Measurements from ENCODE around the gene PLXNC1.
A peak's percentile ranks its signal among the peaks of the same experiment; 100 is the strongest.

Gene PLXNC1

DNA sequence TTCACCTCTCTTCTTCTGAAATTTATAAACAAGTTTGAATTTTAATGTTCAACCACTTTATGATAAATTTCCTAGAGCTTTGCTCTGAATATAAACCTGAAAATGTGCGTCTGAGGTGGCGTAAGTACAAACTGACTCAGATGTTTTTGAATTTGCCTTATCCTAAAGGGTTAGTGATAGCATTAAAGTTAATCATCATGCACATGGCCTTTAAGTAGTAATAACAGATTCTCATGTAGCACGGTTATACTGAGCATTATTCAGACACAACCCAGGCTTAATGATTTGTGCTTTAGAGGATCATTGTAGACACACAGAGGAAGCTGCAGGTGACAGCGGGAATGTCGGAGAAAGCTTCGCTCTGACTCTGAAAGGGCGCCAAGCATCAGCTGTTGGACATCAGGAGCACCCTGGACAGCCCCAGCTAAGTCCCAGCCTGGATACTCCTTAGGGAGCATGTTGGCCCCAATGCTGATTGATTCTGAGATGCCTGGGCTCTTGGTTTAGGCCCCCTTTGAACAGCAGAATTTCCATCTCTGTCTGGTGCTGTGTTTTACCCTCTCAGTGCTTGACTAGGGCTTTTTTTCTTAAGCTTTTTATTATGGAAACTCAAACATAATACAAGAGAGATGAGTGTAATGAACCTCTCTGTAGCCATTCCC is 91.1 kb downstream of the PLXNC1 start:
- DNase-seq (ENCODE audit: low read depth in 2 of 2): no peak

DNA sequence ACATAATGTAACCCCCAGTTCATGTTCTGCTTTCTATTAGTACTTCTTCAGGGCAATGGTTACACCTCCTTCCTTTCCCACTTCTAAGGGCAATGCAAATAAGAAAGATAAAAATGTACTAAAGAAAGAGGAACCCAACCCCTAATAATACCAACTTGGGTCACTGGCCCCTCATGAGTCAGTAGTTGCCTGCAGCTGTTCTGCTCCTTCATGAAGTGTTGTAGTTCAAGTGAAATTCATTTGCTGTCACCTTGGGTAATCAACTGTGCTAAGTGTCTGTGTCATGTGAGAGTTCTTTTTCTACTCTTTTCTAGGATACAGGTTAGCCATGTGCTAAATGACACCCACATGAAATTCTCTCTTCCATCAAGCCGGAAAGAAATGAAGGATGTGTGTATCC is 91.8 kb downstream of the PLXNC1 start:
- DNase-seq (ENCODE audit: low read depth in 2 of 2): no peak

DNA sequence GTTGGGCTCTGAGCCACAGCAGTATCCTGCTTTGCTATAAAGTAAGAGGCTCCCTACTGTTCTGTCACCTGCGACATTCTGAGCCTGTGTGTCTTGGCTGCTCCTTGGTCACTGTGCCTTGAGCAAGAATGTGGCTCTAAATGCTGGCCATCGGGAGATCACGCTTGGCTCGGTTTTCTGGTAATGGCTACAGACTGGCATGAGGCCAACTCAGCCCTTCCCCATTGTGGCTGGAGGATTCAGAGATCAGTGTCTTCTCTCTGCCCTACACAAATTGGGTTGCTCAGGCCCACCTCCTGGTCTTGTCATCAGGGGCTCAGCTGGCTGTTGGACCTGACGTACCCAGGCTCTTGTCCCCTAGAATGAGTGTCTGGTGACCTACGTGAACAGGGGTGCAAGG is 94.5 kb downstream of the PLXNC1 start:
- DNase-seq (ENCODE audit: low read depth in 2 of 2): no peak

DNA sequence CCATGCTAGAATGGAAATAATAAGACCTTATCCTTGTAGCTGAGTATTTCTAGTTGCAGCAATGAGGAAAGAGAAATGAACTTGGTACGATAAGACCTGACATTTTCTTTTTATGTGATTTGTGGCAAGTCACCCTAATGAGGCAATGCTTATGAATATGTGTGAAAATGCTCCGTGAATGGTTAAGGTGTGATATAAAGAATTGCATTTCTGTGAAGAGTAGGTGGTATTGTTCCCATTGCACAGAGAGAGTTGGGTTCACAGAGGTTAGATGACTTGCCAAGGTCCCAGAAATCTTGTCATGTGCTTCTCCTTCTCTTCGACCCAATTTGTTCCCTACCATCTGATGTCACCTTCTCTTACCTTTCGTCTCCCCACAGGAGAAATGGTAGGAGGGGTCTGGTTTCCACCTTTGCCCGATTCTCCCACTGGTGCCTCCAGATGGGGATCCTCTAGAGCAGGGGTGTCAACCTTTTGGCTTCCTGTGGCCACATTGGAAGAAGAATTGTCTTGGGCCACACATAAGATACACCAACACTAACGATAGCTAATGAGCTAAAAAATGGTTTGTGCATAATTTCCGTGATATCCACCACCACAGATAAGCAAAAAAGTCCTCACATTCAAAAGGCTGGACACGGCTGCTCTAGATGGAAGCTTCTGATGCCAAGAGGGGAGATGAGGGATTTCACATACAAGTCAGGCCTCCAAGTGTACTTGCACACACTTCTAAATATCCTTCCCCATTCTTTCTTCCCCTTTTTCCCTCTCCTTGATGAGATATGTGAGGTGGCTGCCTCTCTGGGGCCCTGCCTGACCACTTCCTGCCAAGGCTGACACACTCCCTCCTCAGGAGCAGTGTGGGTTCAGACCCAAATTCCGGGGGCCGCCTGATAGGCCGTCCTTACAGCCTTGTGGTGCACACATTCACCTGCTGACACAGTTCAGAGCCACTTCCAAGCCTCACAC is 96.1 kb downstream of the PLXNC1 start:
- peak; percentile 14 to 32 for DNase-seq (ENCODE audit: low read depth in 2 of 2)

DNA sequence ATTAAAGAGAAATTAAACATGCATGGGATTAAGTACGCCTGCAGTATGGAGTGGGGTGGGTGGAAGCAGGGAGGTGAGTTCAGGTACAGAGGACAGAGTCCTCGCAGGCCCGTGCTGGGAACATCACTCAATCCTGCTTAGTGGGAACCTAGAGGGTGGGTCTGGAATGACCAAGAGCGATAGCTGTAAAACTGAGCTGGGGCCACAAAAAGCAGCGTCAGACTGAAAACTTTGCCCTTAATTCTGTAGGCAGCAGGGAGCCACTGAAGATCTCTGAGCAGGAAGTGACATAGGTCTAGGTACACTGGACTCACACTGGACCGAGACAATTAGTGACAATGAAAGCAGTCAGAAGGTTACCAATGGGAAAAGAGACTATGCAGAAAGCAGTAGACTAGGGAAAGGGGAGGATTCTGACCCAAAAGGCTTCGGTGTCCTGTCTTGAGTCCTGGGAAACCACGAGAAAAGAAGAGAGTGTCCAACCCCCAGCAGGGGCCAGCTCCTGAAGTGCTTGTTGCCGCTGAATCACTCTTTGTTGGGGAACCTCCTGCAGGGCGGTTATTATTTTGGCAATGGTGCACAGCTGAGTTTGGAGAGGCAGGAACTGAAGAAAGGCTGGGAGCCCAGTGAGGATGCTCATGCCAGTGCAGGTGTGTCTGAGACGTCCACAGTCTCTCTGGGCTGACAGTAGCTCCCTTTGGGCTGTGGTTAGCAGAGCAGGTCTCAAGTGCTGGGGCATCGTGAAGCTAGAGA is 97.4 kb downstream of the PLXNC1 start:
- DNase-seq (ENCODE audit: low read depth in 2 of 2): no peak

DNA sequence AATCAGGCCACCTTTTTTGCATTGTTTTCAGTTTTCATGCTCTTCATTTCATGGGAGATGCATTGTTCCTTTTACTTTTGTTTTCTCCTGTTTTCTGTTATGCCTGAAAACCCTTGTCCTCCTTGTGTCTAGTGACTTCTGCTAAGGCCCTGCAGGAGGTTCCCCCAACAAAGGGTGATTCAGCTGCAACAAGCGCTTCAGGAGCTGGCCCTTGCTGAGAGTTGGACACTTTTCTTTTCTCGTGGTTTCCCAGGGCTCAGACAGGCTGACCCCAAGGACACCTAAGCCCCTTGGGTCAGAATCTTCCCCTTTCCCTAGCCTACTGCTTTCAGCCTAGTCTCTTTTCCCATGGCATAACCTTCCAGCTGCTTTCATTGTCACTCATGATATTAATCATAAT is 98.9 kb downstream of the PLXNC1 start:
- no peak for DNase-seq (ENCODE audit: low read depth in 2 of 2)

DNA sequence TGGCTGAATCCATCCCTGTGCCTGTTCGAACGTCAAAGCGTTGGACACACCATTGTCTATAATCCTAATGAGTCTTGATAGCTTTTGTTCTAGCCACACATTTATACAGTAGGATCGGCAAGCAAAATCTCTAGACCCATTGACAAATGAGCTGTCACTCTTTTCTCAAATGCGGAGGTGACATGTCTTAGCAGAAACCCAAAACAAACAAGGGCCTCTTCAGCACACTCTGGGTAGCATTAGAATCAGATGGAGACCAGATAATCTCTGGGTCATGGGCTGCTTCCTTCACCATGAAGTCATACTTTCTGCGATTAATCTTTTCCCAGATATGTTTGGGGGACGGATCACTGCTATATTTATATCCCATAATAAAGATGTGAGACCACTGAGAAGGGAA is 100.2 kb downstream of the PLXNC1 start:
- no peak for DNase-seq (ENCODE audit: low read depth in 2 of 2)

DNA sequence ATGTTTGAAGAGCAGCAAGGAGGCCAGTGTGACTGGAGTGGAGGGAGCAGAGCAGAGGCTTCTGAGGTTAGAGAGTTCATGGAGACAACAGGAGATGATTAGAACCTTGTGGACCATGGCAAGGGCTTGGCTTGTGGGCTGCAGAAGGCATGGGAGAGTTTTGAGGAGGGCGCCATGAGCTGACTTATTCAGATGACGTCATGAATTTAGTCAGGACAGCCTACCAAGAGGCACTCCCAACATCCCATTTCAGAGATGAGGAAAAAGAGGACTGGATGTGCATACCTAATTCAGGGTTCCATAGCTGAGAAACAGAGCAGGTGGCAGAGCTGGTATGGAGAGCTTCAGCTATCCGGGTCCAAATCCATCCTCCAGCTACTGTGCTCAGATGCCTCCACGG is 101.8 kb downstream of the PLXNC1 start:
- DNase-seq (ENCODE audit: low read depth in 2 of 2): no peak

DNA sequence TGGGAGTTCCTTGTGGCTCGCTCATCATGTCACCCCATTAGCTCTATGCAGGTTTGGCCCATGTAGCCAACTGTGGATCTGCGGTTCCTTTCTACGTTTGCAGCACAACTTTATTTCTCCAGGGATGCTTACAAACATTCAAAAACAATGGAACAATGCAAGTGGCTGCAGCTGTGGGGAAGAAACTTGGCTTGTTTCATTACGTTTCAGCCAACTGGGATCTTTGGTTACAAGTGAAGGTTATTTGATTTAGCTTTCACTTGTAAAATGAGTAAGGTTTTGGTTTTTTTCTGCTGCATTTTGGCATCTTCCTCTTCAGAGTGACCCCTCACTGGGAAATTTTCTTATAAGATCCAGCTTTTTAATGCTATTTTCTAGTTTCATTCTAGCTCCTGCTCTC is 105.9 kb downstream of the PLXNC1 start:
- DNase-seq (ENCODE audit: low read depth in 2 of 2): no peak

DNA sequence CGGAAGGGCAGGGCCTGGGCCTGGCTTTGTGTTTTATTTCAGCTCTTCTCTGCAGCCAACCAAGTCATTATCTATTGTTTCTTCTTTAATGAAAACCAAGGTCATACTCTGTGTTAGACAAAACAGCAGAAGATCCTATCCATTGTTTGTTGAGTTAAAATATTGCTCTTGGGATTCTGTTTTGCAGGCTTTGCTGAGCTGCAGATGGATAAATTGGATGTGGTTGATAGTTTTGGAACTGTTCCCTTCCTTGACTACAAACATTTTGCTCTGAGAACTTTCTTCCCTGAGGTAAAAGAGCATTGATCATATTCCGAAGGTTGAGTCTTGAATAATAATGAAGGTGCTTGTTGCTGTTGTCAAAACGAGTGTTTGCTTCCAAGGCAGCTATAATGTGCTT is 106.6 kb downstream of the PLXNC1 start:
- DNase-seq (ENCODE audit: low read depth in 2 of 2): no peak

DNA sequence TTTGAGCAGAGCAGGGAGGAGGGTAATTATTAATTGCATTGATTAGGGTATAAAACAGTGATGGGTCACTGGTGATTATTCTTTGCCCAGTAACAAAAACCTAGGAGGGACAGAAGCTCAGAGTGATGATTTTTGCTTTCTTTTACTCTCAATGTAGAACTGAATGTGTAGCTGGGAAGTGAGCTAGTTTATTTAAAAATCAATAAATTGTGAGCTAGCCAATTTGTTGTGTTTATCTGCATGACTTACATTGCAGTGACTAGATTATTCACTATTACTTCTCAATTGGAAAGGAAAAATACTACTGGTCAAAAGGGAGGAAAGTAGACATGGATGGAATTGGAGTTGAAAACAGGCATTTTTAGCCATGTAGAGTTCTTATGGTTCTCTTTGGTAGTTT is 107.1 kb downstream of the PLXNC1 start:
- DNase-seq (ENCODE audit: low read depth in 2 of 2): no peak

DNA sequence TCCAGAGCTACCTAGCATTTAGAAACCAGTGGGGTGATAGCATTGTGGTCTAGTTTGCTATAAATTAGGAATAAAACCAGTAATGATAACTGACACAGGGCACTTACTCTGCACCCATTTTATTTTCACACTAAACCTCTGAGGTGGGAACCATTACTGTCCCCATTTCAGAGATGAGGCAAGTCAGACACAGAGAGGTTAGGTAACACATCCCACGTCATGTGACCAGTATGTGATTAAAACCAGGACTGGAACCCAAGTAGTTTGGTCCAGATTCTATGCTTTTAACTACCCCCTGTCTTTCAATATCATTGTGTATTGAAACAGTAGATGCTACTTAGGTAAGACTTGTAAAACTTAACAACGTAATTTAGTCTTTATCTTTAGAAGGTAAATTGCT is 110.2 kb downstream of the PLXNC1 start:
- no peak for DNase-seq (ENCODE audit: low read depth in 2 of 2)

DNA sequence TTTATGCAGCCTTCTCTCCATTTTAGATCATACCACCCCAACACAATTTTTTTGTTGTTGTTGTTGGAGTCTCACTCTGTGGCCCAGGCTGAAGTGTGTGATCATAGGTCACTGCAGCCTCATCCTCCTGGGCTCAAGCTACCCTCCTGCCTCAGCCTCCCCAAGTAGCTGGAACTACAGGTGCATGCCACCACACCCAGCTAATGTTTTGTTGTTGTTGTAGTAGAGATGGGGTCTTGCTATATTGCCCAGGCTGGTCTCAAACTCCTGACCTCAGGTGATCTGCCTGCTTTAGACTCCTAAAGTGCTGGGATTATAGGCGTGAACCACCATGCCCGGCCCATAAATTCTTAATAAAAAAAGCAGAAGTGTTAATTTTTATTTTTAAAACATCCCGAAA is 111.6 kb downstream of the PLXNC1 start:
- DNase-seq (ENCODE audit: low read depth in 2 of 2): no peak

DNA sequence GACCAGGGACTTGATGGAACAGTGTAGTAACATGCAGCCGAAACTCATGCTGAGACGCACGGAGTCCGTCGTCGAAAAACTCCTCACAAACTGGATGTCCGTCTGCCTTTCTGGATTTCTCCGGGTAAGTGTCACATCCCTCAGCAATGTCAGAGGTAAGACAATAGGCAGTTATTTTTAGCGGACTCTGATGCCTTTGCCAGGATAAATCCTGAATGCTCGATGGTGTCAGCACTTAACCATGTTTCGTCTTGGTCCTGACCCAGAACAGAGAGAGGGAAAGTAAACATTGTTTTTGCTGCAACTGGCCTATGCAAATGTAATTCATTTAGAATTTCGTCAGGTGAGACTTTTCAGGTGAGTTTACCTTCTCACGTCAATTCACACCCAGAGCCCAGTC is 112.3 kb downstream of the PLXNC1 start:
- DNase-seq (ENCODE audit: low read depth in 2 of 2): no peak

DNA sequence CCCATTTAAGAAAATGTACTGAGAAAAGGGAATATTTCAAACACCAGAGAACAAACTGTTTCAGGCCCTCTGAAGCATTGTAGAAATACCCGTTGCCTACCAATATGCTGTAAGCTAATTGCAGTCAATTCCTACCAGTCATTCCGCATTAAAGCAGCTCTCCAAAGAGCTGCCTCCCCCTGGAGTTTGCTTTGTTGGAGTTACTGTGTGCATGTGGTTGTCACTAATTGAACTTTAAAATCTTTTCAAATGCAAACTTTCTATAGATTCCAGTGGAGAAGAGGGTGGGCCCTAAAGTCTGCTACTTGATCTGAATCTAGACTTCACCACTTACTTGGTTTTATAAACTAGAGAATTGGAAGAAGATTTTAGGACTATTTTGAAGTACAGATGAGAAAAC is 112.7 kb downstream of the PLXNC1 start:
- DNase-seq (ENCODE audit: low read depth in 2 of 2): no peak

DNA sequence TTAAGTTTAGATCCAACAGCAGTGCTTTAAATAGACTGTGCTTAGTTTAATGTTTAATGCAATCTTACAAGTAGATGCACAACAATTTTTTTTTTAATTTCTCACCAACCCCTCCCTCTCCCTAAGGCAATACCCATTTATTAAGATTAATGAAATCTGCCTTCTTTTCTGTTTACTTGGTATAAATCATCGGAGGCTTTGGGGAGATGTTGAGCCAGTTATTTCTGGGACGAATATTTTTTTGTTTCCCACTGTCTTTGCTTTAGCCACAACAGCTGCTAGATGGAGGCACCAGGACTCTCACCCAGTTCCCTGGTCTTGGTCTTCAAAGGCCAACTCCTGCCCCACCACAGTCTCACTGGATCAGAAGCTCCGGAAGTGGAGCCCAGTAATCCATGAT is 113.4 kb downstream of the PLXNC1 start:
- no peak for DNase-seq (ENCODE audit: low read depth in 2 of 2)

DNA sequence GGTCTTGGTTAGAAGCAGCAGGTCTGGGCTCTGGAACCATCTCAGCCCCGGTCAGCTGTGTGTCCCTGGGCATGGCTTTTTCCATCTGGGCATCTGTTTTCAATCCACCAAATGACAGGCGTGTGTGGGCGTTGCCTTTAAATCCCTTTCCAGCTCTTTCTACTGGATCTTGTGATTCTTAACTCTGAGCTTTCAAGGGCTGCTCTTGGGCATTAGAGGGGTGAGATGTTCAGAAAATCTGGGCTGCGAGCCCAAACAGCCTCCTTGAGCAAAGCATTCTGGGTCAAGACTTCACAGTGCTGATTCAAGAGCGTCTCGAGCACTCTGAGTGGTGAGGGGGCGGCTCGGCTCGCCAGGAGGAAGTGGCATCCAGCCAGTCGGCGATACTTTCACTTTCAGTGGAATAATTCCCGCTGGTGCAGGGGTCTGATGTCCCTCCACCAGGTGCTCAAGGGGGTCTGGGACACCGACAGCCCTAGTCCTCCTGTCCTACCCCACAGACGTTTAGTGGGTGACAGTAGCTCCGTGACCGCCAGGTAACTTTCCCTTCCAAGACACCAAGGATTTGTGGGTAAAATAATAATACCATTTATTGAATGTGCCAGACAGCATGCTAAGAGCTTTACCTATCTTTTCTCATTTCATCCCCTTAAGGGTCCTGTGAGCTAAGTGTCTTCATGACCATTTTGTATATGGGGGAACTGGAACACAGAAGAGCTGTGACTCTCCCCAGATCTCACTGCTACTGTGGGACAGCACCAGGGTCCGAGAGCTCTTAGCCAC is 114.0 kb downstream of the PLXNC1 start:
- DNase-seq (ENCODE audit: low read depth in 2 of 2): peak; percentile 58 to 65

DNA sequence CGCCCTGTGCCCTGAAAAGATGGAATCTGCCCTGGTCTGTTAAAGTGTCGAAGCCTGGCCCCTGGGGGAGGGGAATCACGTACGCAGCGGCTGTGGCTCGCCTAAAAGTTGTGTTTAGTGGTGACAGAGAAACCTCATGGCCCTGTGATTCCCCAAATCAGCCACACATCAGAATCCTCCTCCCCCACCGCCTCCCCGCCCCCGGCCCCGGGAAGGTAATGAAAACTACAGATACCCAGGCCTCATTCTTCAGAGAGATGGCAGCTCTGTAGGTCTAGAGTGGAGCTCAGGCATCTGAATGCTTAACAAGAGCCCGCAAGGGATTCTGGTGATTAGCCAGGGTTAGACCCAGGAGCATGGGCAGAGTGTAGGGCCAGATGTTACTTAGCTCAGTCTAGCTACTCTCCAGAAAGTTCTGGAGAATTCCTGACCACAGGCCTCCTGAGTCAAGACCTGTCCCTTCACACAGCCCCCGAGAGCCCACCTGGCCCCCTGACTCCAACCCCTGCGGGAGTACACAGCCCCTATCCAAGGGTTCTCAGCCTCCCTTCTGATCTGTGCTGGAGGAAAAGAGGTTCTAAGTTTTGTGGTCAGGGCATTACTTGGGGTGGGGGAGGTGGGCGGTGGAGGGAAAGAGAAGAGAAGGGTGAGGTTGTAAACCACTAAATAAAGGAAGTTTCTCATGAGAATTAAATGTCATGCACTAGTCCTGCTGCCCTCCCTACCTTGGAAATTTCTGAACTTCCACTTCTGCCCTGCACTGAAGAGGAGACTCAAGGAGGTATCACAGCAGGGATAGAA is 114.8 kb downstream of the PLXNC1 start:
- peak; percentile 48 to 69 for DNase-seq (ENCODE audit: low read depth in 2 of 2)

DNA sequence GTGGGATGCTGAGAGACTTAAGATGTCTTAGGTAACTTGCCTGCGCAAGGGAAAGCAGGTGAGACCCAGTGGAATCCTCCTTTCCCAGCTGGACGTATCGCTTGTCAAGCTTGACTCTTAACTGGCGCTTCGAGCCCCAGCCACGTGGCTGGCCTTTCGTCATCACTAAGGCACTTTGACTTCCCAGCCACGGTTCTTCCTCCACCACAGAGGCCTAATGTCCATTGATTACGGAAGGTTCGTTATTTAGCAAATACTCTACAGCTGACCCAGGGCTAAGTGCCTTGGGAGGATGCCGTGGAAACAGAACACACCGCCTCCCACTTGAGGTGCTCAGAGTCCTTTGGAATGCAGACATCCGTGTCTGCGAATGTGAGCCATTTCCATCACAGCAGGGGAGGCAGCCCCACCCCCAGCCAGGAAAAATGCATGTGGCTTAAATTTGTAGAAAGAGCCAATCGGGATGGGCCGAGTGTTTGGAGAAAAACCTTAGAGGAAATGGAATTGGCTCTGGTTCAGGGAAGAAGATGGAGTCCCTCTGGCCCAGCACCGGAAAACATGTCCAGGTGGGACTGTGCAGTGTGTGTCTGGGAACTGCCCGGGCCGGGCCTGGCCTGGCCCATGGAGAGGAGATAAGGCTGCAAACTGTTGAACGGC is 115.7 kb downstream of the PLXNC1 start:
- DNase-seq (ENCODE audit: low read depth in 2 of 2): no peak

DNA sequence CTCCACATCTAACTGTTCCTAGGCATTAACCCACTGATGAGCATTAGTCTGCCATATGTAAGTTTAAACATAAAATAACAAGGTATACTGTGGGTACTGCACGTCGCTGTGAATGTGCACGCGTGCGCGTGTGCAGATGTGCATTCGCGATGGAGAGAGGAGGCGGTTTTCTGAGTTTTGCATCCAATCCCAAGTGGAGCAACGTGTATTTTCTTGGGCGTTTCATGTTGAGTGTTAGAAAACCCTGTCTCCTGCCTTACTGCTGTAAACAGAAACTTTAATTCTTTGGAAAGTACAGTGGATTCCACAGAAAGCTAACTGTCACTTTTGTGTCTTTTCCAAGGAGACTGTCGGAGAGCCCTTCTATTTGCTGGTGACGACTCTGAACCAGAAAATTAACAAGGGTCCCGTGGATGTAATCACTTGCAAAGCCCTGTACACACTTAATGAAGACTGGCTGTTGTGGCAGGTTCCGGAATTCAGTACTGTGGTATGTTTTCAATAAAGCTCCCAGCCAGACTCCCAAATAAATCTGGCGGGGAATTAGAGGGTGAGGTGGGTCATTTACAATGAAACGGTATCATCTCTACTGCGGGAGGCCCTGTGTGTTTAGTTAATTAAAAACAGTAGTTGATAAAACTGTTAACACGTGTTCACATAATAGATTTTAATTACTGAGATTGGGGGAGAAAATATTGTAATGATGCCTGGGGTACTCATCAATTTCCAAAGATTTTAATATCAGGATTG is 116.5 kb downstream of the PLXNC1 start:
- DNase-seq (ENCODE audit: low read depth in 2 of 2): no peak
